ENCODE measurements around the gene SLAMF7.

- TF ChIP-seq, protein P1, sequence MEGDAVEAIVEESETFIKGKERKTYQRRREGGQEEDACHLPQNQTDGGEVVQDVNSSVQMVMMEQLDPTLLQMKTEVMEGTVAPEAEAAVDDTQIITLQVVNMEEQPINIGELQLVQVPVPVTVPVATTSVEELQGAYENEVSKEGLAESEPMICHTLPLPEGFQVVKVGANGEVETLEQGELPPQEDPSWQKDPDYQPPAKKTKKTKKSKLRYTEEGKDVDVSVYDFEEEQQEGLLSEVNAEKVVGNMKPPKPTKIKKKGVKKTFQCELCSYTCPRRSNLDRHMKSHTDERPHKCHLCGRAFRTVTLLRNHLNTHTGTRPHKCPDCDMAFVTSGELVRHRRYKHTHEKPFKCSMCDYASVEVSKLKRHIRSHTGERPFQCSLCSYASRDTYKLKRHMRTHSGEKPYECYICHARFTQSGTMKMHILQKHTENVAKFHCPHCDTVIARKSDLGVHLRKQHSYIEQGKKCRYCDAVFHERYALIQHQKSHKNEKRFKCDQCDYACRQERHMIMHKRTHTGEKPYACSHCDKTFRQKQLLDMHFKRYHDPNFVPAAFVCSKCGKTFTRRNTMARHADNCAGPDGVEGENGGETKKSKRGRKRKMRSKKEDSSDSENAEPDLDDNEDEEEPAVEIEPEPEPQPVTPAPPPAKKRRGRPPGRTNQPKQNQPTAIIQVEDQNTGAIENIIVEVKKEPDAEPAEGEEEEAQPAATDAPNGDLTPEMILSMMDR (conservative IDR thresholded peaks at IDR 0.05) = no peak
- TF ChIP-seq ZFX (IDR thresholded peaks at IDR 0.05) = no peak
Measured at GRCh38 chr1:160723332-160723731, 15.7 kb upstream of the SLAMF7 start.

All from C4-2B (cell line).